GM04504 (cell line): ENCODE data around the gene SCG3.

Experiments used
- DNase-seq: peaks from one replicate; pipeline ENCODE4 v3.0.0-alpha.2; 2012; ENCODE audit warnings: low read depth

SCG3 gene

DNA sequence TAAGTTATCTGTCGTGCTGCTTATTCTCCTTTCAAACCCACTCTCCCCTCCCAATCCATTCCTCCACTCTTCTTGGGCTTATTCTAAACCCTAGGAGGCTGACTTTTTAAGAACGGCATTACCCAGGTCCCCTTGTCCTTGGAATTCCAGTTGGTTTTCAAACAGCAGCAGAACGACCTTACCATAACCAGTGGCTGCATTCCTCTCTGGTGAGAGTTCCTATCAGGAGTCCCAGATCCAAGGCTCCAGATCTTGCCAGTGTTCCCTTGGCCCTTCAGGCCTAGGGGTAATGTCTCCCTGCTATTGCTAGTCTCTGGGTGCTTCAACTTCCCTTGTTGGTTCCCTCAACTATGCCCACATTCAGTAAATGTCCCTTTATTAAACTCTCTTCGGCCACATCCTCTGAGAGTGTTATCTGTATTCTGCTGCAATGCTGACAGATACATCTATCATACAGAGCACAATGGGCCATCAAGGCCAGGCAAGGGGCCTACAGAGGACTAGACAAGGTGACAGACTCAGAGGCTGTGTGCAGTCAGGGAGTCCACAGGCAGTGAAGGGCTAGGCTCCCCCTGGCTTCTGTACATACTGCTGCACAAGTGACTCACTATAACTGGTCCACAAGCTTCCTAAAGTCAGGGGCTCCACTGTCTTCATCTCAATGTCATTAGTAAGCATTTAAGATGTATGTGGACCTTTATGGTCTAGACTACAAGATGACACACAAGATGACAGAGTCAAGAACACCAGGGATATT lies 46.0 kb downstream of the SCG3 start:
- no peak for DNase-seq

DNA sequence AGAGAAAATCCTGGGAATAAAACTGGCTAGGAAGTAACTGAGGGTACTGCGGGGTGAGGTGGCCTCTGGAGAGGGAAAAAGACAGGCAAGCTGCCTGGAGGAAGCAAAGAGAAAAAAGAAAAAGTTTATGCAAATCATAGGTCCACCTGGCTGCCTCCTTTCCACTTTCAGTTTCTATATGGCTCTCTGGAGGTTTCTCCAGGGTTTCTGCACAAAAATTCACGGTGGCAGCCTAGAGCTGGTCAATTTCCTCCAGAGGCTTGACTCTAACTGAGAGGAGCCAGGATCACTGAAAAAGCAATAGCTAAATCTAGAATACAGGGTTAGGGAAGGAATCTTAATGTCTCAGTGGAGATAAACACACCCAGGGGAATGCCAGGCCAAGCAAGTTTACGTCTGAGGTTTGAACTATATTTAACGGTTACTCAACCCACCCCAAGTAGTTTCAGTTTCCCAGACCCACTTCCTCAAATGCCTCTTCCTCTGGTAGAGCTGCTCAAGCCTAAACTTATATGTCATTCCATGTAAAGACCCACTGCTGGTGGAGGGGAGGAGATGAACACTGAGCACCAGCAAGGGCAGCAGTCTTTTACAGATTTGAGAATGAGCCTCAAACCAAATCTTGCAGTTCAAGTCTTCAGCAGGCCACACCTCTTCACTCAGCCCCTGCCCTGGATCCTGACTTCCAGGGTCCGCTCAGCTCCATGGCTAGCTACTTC lies 50.4 kb downstream of the SCG3 start:
- DNase-seq, result no peak

DNA sequence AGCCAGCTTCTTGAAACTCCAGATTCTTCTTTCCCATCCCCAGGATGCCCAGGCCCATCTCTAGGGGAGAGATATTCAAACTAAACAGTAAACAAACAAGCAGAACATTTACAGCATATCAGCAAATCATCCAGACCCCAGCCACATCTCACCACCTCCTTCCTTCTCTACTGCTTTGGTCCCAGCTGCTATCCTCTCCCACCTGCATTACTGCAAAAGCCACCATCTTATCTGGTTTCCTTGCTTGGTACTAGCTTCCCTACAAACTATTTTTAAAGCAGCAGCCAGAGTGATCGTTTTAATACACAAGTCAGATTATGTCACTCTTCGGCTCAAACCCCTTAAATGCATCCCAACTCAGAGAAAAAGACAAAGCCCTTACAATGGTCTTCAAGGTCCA lies 51.3 kb downstream of the SCG3 start:
- DNase-seq, result no peak

DNA sequence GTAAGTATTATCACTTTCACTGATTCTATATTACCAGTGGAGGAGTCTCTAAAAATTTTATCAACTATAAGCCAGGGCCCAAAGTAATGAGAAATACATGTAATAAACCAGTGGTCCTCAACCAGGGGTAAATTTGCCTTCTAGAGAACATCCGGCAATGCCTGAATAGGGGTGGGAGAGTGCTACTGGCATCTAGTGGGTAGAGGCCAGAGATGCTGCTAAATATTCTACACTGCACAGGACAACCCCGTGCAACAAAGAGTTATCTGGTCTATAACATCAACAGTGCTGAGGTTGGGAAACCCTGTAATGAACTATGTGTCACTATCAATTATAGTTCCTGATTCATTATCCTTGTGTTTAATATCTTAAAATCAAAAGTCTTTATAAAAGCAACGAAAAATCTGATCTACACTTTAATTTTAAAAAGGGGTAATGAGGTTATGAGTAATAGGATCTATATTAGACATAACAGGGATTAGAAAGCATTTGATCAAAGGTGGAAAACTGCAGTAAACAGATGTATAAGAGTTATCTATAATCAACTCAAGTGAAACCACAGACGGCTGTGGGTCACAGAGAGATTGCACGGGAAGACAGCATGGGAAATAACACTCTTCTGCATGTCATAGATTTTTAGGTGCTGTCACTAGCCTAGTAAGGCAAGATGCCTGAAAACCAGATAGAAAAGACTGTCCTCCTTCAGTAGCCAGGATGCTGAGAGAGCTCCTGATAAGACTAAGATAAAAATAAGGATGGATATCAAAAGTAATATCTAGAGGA lies 54.1 kb downstream of the SCG3 start:
- no peak for DNase-seq

DNA sequence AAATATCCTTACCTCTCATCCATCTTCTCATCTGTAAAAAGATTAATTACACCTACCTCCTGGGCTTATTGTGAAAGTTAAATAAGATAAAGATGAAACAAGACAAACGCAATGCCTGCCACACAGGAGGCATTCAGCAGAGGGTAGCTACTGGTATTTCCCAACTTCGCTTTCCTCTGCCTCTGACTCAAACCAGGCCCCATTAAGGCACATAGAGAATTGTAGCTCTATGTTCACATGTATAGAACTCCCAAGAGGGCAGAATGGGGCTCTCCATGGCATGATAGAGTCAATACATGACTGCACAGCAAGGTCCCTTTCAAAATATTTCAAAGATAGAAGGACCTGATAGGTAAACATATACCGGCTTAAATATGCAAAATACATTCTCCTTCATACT lies 54.8 kb downstream of the SCG3 start:
- no peak for DNase-seq

DNA sequence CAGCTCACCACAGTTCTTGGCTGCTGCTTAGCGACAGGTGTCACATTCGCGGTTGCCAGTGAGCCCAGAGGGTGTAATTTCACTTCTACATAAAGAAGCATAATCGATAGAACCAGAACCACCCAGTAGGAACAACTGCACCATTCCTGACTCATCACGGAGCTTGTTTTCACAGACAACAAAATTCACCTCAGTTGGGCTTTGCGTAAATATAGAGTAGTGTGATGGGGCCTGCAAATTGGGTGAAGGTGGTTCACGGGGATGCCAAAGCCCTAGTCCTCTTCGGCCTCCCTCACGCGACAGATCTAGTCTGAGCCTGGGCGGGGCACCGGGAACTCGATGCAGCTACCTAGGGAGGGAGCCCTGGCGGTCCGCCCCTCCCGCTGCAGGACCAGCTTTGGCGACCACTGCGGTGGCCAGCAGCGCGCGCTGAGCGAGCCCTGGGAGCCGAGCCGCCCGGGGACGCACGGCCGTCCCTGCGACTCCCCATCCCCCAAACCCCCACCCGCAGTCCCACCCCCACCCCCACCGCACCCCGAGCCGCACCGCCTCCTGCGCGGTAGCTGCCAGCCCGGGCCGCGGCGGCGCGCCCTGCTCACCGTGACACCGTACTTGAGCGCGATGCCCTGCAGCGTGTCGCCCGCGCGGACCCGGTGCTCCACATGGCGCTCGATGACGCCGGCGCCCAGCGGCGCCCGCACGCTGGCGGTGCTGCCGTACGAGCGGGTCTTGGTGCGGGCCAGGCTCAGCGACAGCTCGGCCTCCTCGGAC lies 55.6 kb downstream of the SCG3 start:
- no peak for DNase-seq

DNA sequence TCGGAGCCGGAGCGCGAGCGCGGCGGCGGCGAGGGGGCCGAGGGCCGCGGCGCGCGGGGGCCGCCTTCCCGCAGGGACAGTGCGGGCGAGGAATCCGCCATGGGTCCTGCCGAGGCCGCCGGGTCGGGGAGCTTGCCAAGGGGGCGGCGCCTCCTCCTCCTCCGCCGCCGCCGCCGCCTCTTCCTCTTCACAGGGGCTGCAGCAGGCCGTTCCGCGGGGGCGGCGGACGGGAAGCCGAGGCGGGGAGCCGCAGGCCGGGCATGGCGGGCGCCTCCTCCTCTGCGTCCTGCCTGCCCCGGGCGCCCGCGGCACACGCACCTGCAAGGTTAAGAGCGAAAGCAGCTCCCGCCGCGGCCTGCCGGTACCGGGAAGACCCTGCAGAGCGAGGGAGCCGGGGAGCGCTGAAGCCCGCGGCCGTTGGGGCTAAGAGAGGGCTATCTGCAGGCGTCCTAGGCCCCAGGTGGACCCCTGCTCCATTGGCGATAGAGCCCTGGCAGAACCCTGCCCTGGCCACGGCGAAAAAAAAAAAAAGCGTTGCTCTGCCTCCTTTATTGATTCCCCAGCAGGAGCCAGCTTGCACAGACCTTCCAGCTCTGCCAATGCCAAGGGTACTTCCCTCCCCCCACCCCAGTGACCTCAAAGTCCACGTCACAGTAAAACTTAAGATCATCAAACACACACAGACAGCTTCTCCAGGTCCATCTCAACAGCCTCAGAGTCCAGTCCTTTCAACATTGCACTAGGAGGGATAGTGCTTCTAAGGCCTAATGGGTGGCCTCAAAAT lies 56.4 kb downstream of the SCG3 start, which contains the start of gene LYSMD2:
LYSMD2 (minus strand) TSS at position 134 of the 784 bp plus-strand sequence; CDS start at position 101, 33 bp downstream.
- DNase-seq, result no peak

DNA sequence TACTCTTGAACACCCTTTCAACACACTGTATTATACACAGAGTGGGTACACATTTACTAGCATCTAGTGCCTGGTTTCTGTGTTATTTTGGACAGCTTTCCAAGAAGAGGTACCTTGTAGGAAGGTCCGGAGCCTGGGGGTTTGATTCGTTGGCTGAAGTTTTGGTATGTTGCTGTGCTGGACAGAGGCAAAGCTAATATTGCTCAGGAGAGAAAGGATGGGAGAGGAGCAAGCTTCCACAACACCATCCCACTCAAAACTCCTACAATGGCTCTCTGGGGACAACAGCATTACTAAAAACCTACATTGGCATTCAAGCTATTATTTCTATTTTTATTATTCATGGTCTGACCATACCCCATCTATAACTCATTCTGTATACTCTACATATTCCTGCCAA lies 57.2 kb downstream of the SCG3 start:
- DNase-seq, result no peak

DNA sequence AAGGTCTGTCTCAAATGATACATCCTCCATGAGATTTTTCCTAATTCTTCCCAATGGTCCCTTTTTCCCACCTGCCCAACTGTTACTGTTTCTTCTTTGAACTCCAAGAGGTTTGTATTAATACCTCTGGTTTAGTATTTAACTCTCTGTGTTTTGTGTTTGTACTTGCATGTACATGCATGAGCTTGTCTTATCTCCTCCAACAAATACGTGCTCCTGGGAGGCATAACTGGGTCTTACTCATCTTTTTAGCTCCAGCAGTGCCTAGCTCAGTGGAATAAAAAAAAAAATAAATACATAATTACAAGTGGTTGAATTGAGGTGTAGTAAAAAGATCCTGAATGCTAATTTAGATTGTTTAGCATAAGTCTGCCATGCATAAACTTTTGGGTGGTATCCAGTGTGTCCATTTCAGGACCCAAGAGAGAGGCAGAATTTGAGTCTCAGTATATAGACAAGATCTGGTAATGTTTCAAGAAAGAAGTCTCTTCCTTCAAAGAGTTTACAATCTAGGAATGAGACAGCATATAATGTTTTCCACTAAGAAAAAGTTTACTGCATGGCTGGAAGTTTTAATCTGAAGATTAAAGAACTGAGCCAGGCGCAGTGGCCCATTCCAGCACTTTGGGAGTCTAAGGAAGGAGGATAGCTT lies 57.9 kb downstream of the SCG3 start:
- DNase-seq, result no peak

DNA sequence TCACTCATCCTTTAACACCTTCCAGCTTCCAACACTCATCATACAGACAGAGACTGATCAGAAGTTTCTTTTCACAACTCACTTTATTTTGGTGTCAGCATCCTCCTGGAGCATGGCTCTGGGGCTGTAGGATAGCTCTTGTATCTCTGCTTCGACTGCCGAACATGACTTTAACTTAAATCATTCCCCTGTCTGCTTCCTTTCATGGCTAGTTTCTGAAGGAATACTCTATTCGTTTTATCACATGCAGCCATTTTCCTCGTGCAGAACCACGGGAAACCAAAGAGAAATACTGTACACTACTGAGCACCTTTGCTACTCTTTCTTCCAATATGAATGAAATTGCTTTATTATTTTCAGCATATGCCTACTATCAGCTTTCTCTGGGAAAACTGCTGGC lies 68.0 kb downstream of the SCG3 start:
- no peak for DNase-seq

DNA sequence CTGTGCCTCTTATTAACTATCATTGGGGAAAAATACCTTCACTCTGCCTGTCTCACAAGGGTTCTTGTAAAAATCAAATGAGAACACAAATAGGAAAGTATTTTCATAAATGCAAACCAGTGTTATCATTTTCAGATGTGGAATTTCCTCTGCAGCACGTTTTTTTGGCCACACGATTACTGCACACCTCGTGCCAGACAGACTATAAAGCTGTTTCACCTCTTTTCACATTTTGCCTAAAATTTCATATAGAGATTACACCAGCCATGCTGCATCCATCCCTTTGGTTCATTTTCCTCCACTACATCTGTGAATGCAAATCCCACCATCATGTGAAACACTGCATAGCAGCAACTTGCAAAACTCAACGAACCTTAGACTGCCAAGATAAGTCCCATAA lies 68.9 kb downstream of the SCG3 start:
- no peak for DNase-seq

DNA sequence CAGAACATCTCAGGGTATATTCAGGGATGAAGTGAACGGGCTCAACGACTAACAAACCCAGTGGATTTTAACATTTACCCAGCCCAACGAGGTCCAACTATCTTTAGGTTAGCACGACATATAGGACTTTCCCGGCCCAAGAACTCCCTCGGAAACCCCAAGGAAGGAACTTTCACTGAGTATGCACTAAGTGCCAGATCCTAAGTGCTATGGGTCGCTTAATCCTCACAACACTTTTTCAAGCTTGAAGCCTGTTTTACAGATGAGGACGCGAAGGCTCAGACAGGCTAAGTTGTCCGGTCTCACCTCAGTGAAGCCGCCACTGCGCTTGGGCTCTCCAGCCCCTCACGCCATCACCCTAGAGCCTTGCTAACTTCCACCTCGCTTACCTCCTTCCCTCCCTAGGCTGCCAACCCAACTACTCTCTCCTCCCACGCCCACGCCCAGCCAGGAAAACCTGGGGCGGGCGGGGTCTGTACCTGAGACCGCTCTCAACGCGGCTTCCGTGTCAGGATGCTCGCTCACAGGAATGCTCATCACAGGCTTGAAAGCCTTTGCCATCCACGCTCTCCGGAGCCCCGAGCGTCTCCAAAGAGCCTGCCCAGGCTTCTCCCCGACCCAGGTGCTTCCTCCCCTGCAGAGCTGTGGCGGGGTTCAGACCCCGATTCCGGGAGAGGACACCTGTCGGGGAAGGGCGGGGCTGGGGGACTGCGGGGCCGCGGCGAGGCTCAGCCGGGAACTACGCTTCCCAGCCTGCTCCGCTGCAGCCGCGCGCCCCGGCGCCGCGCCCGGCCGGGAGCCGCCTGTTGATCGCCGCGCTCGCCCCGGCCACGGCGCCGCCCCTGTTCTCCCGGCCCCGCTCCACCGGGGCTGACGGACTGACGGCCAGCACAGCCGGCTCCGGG lies 69.7 kb downstream of the SCG3 start, which contains the start of gene TMOD2:
TMOD2 (plus strand) TSS at position 806 of the 905 bp plus-strand sequence. CDS start 14,845 bp downstream, outside the sequence.
- DNase-seq, result no peak

DNA sequence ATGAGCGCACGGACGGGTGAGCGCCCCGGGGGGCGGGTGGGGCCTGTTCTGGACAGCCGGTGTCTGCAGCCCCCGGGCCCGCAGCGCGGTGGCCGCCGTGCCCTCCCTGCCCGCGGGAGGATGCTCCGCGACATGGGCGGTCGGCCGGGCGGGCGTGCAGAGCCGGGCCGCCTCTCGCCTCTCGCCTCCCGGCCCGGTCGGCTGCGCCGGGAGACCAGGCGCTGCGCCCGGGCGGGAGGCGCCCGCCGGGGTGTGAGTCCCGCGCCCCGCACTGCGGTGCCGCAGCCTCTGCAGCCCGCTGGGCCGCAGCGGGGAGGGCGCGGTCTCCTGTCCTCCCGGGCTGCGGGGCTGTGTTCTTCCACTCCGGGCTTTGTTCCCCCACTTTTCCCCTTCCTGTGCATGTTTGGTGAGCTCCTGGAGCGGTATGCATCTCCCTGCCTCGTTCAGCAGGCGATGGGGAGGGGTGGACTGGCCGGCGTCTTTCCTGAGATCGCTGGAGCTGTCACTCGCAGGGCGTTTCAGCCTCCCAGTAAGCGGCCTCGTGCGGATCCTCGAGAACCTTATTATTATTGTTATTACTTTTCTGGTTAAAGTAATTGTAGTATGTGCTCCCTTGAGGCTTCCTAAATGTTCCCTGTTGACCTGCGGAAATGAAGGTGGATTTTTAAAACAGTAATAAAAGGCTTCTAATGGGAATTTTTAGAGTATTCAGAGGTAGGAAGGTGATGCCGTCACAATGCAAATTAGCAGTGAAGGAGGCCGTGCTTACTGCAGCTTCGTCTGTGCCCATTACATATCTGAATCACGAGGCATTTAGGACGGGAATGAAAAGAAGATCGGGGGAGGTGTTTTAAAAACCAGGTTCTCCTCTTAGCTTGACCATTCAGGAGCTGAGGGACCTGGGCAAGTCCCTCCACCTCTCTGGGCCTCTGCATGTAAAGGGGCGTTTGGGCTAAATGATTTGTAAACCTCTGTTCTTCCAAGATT lies 70.7 kb downstream of the SCG3 start:
- DNase-seq, result no peak

DNA sequence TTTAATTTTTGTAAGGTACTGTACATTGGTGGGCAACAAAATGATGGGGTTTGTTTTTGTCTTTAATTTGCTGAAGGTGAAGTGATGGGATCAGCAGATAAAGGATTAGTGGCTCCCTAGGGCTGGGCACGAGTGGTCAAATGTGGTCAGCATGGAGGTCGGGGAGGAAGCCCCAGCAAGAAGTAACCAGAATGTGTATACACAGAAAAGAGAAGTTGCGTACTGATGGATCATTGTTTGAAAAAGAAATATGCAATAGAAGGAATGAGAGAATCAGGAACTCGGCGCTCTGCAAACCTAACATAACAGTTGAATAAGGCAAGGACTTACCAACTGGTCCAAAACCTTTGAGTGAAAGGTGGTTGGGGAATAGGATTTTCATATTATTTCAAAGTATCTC lies 71.6 kb downstream of the SCG3 start:
- DNase-seq, result no peak

DNA sequence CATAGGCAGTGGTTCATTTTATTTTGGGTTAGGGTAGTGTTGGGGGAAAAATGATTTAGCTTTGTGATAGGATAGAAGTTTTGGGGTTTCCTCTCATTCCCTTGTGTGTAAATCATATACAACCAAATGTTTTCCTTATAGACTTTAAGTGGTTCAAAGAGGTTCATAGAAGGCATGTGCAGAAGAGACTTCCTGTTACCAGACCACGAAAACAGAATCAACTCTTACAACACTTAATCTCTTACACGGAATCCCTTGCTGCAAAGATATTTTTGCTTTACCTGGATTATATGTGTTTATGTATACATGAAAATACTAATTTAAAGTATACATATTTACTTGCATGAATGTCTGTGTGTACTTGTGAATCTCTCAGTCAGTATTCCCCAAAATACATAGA lies 73.0 kb downstream of the SCG3 start:
- DNase-seq, result no peak

DNA sequence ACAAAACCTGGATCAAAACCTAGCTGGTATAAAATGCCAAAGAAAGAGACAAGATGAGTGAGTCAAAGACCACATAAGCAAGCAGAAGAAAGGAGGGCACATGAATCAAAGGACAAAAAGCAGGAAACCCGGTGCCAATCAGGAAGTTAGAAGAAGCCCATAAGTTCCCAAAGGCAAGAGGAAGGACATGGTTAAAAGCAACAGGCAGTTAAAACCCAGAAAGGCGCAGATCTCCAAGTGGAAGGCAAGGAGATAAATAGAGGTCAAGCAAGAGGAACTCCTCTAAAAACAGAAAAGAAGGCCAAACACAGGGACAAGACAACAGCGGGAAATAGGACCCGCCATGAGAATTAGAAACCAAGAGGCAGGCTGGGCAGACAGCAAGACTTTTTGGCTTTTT lies 74.5 kb downstream of the SCG3 start:
- DNase-seq, result no peak

DNA sequence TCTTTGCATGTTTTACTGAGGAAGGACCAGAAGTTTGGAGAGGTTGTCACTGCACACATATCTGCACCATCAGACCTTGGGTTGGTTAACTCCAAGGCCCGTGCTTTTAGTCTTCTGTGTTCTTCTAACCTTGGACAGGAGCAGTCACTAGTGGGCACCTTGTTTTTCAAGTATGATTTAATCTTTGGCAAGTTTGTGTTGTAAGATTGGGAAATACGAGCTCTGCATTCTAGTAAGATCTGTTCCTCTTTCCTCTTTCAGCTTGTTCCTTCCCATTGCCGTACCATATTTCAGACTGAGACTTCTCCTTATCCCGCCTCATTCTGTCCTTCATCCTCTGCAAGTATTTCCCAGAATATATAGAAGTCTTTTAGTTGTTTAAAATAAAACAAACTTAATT lies 75.2 kb downstream of the SCG3 start:
- no peak for DNase-seq

DNA sequence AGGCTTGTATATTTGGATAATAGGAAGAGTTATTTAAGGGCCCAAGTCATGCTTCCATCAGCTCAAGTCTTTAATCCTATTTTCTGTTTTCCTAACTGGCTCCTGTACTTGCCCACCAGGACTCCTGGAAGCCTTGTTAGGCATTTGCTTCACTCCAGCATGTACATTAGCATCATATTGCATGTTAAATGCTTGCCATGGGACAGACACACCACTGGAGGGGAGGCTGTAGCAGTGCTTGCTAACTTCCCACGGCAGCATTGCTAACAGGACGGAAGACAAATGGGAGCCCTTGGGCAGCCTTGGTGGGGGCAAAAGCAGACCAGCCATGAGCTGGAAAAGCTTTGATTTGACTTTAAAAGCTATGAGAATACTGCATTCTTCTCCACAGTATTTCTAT lies 76.1 kb downstream of the SCG3 start:
- no peak for DNase-seq
